Psoas muscle (tissue), 8 donors: ENCODE results near the gene SPATA18. TPM values are rescaled to one million over a fixed set of nuclear protein-coding genes. Genes with fewer than 3 reads are reported as not detected.
"Not testable (repeated sequence)": the region's sequence is repeated elsewhere in the genome, so short reads cannot be mapped to it uniquely, and the experiment has no call there.

ENCODE experiments used
- ATAC-seq, 4 donors: fragments of 200-7000 bp; cut with Tn5 transposase; one replicate each; pipeline ENCODE4 v1.9.1; 2020; ENCODE audit warnings: moderate library complexity in 3 of 4, mild to moderate bottlenecking in 2 of 4
- DNase-seq, 2 donors: peaks; one replicate each; pipeline ENCODE4 v3.0.0-alpha.2; 2020
- H3K27ac ChIP-seq: fragments of 200-600 bp; one replicate; pipeline ENCODE4 v1.8.0; 2022
- H3K27me3 ChIP-seq, 3 donors: fragments of 200-600 bp in 1 of 3; one replicate each; pipeline versions ENCODE4 v1.6.1 to v1.8.0; 2013 to 2022; ENCODE audit warnings: low read length in 2 of 3, mild to moderate bottlenecking in 2 of 3, moderate library complexity in 1 of 3; ENCODE audit not compliant: insufficient read depth in 3 of 3
- H3K36me3 ChIP-seq, 2 donors: fragments of 200-600 bp in 1 of 2; one replicate each; pipeline versions ENCODE4 v1.6.1 to v1.8.0; 2013 to 2022; ENCODE audit warnings: low read depth in 1 of 2, mild to moderate bottlenecking in 1 of 2, moderate library complexity in 1 of 2; ENCODE audit not compliant: insufficient read depth in 1 of 2
- H3K4me1 ChIP-seq: fragments of 200-600 bp; one replicate; pipeline ENCODE4 v1.8.0; 2022
- H3K4me3 ChIP-seq: fragments of 200-600 bp; one replicate; pipeline ENCODE4 v1.8.0; 2022; ENCODE audit warnings: mild to moderate bottlenecking
- H3K9me3 ChIP-seq: fragments of 200-600 bp; one replicate; pipeline ENCODE4 v1.8.0; 2022
- CTCF ChIP-seq: fragments of 200-600 bp; IDR thresholded peaks from one replicate; pipeline ENCODE4 v1.8.0; 2022; ENCODE audit warnings: antibody characterized with exemption
- WGBS, 3 donors: extraction: QIAGEN DNeasy Blood & Tissue Kit; methylation state at CpG; one replicate each; pipeline versions ENCODE4 v1.1.6 to v1.1.7; 2013; 5-methylcytosine and 5-hydroxymethylcytosine counted together
- intact Hi-C, 2 donors: fragments of 100-400 bp; cut with DNase I; formaldehyde crosslinking; loops; one replicate each; pipeline versions ENCODE4 v1.11.0 to v1.14.2; 2022
- polyA plus RNA-seq, 3 donors: library from polyadenylated mRNA; stranded (reverse); fragments of 200-250 nt; gene quantifications; one replicate each; pipeline ENCODE4 v1.2.3, GENCODE V29; 2013
- total RNA-seq, 4 donors: library from RNA; stranded (reverse); fragmentation: NEBNext Ultra II Directional in 2 of 4; extraction: Animal tissue kit (Norgen Biotek cat#: 25700) in 2 of 4; gene quantifications; one replicate each; pipeline versions ENCODE4 v1.2.1 to v1.2.4, GENCODE V29; 2021 to 2023
- donor health status: healthy with polysubstance abuse.
- donor health status: DM: no; HTN: no; CAD: no; lungs with moderate emphysema.
- donor health status: Bipolar disorder and iron deficiency.
- donor health status: healthy.
- donor health status: DM: yes; HTN: yes; CAD: no.
- donor health status: DM: no; HTN: no; CAD: no.
- donor health status: DM: no; HTN: no; CAD: no.
- donor health status: DM: yes; HTN: yes; CAD: no.

The SPATA18 gene
- total and polyA plus RNA-seq, 7 donors: 0.14 to 2.5 (median 0.88) TPM

GRCh38 chr4:52135171-52135570 is 84.1 kb downstream of the SPATA18 start:
- WGBS, 3 donors: 51 to 57% (median 52%) methylated on average over 3 of the region's 3 CpGs
- no peak for ATAC-seq
- intact Hi-C loops: no loop called here
- H3K27me3 ChIP-seq: no peaks in the 10 kb centered on the region
- H3K36me3 ChIP-seq: no peaks in the 10 kb centered on the region
- H3K27ac ChIP-seq: no peak overlapping the region
- no peak for TF ChIP-seq CTCF
- H3K4me1 ChIP-seq: no peaks in the 10 kb centered on the region
- H3K9me3 ChIP-seq: peaks cover under 1% of the 10 kb centered on the region
- DNase-seq: no peak
- H3K4me3 ChIP-seq: no peak overlapping the region

DNA sequence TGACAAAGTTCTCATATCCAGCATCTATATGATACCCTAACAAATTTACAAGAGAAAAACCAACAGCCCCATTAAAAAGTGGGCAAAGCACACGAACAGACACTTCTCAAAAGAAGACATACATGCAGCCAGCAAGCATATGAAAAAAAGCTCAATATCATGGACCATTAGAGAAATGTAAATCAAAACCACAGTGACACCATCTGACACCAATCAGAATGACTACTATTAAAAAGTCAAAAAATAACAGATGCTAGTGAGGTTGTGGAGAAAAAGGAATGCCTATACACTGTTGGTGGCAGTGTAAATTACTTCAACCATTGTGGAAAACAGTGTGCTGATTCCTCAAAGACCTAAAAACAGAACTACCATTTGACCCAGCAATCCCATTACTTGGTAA is 86.0 kb downstream of the SPATA18 start:
- not testable (repeated sequence) for H3K4me1 ChIP-seq, ATAC-seq

GRCh38 chr4:52142816-52143215 is 91.7 kb downstream of the SPATA18 start:
- Histone ChIP-seq H3K4me1 (no peaks in the 10 kb centered on the region), H3K27ac (no peak overlapping the region), H3K36me3 (no peaks in the 10 kb centered on the region), H3K27me3 (no peaks in the 10 kb centered on the region), H3K9me3 (peaks cover 4% of the 10 kb centered on the region), H3K4me3 (no peak overlapping the region)
- intact Hi-C loops: no loop called here
- TF ChIP-seq CTCF: no peak
- 37 to 57% (median 49%) methylated on average over 2 of the region's 2 CpGs for WGBS, 3 donors
- no peak for ATAC-seq
- no peak for DNase-seq

More for the DNA sequence above, 86.0 kb downstream of the SPATA18 start:
- H3K4me3 ChIP-seq, DNase-seq, H3K36me3 ChIP-seq, H3K27ac ChIP-seq, H3K9me3 ChIP-seq, H3K27me3 ChIP-seq, intact Hi-C loops: not testable (repeated sequence)
- 0 to 27% (median 27%) methylated on average over 1 of the region's 1 CpG for WGBS, 3 donors

DNA sequence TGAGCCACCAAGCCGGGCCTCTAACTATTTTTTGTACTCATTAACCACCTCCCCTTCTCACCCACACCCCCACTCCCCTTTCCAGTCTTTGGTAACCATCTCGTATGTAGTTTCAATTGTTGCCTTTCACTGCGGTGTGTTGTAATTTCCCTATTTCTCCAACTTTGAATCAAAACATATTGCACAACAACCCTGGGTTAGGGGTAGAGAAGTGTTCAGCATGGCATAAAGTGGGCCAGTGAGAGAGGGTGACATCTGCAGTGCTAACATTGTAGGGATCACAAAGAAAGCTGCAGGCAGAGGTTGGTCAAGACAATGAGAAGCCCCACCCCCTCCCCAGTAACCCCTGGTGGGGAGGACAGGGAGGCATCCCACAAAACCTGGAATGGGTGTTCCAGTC is 92.7 kb downstream of the SPATA18 start:
- Histone ChIP-seq H3K36me3 (no peaks in the 10 kb centered on the region), H3K4me1 (no peaks in the 10 kb centered on the region), H3K4me3 (no peak overlapping the region), H3K9me3 (peaks cover 4% of the 10 kb centered on the region), H3K27ac (no peak overlapping the region), H3K27me3 (no peaks in the 10 kb centered on the region)
- TF ChIP-seq CTCF: no peak
- 76 to 79% (median 78%) methylated on average over 3 of the region's 3 CpGs for WGBS, 3 donors
- no peak for DNase-seq
- no peak for ATAC-seq
- intact Hi-C loops: no loop called here

GRCh38 chr4:52144372-52144771 is 93.3 kb downstream of the SPATA18 start:
- WGBS, 3 donors: 62 to 67% (median 63%) methylated on average over 7 of the region's 7 CpGs
- no peak overlapping the region for H3K4me3 ChIP-seq
- ATAC-seq (no peak), DNase-seq (no peak)
- TF ChIP-seq CTCF: no peak
- no peaks in the 10 kb centered on the region for H3K27me3 ChIP-seq
- H3K9me3 ChIP-seq: peaks cover 4% of the 10 kb centered on the region
- H3K27ac ChIP-seq: no peak overlapping the region
- intact Hi-C loops: no loop called here
- no peaks in the 10 kb centered on the region for H3K36me3 ChIP-seq
- no peaks in the 10 kb centered on the region for H3K4me1 ChIP-seq

Other genes with a start within 250 kb of the SPATA18 start
- gene DCUN1D4, start 208.2 kb upstream of the SPATA18 start, total RNA-seq: 10 to 100 TPM; 24.0 to 43.1 (median 31.1) TPM
- gene DCUN1D4, start 208.2 kb upstream of the SPATA18 start, polyA plus RNA-seq: 10 to 100 TPM; 13.5 to 30.5 (median 15.0) TPM
- gene LRRC66, start 30.9 kb upstream of the SPATA18 start, total RNA-seq: 1 to 10 TPM in 3 of 4 donors, under 1 TPM in 1; 0.95 to 1.2 (median 1.2) TPM
- 1 to 10 TPM in 1 of 3 donors, under 1 TPM in 2; 0.09 to 1.3 (median 0.89) TPM for gene LRRC66, start 30.9 kb upstream of the SPATA18 start, polyA plus RNA-seq
- gene SGCB, start 13.0 kb upstream of the SPATA18 start, total RNA-seq: 10 to 100 TPM; 51.4 to 83.8 (median 78.6) TPM
- gene SGCB, start 13.0 kb upstream of the SPATA18 start, polyA plus RNA-seq: 10 to 100 TPM; 12.2 to 53.8 (median 38.1) TPM